Neural progenitor cell (in vitro differentiated cells): ENCODE measurements around the gene RRBP1. TPM values are rescaled to one million over a fixed set of nuclear protein-coding genes. Genes with fewer than 3 reads are reported as not detected.

Source experiments
- DNase-seq: peaks from one replicate; pipeline ENCODE4 v3.0.0-alpha.2; 2016; ENCODE audit warnings: low spot score
- H2AFZ ChIP-seq: fragments of 200-600 bp; sonication (generic); replicated peaks from 2 replicates; pipeline ENCODE4 v1.6.1; 2016; ENCODE audit warnings: antibody characterized with exemption
- H3F3A ChIP-seq: fragments of 200-600 bp; sonication (generic); 2 replicates; pipeline ENCODE4 v1.6.1; 2016; ENCODE audit warnings: antibody characterized with exemption, low read depth
- H3K27ac ChIP-seq: fragments of 200-600 bp; sonication (generic); 2 replicates; pipeline ENCODE4 v1.5.1; 2016; ENCODE audit warnings: mild to moderate bottlenecking
- H3K27me3 ChIP-seq: fragments of 200-600 bp; sonication (generic); 2 replicates; pipeline ENCODE4 v1.6.1; 2016; ENCODE audit warnings: mild to moderate bottlenecking, moderate library complexity
- H3K36me3 ChIP-seq: fragments of 200-600 bp; sonication (generic); 2 replicates; pipeline ENCODE4 v1.5.1; 2016
- H3K4me1 ChIP-seq: fragments of 200-600 bp; sonication (generic); 2 replicates; pipeline ENCODE4 v1.6.1; 2016; ENCODE audit warnings: mixed run types
- H3K4me2 ChIP-seq: fragments of 200-600 bp; sonication (generic); 2 replicates; pipeline ENCODE4 v1.6.1; 2016
- H3K4me3 ChIP-seq: fragments of 200-600 bp; sonication (generic); 2 replicates; pipeline ENCODE4 v1.5.1; 2016
- H3K79me2 ChIP-seq: fragments of 200-600 bp; sonication (generic); 2 replicates; pipeline ENCODE4 v1.6.1; 2016; ENCODE audit warnings: low read depth
- H3K9ac ChIP-seq: fragments of 200-600 bp; sonication (generic); 2 replicates; pipeline ENCODE4 v1.6.1; 2016
- H3K9me3 ChIP-seq: fragments of 200-600 bp; sonication (generic); 2 replicates; pipeline ENCODE4 v1.5.1; 2016; ENCODE audit warnings: low read depth
- H4K20me1 ChIP-seq: fragments of 200-600 bp; sonication (generic); 2 replicates; pipeline ENCODE4 v1.6.1; 2016; ENCODE audit warnings: low read depth
- H3K27ac Mint-ChIP-seq: 3 replicates; pipeline ENCODE4 v1.8.0; 2021; ENCODE audit warnings: mixed read lengths
- H3K27me3 Mint-ChIP-seq: 2 replicates; pipeline ENCODE4 v1.8.0; 2022; ENCODE audit warnings: low read depth, mild to moderate bottlenecking, inconsistent platforms, moderate library complexity, mixed read lengths; ENCODE audit not compliant: insufficient read depth
- H3K36me3 Mint-ChIP-seq: 3 replicates; pipeline ENCODE4 v1.8.0; 2021; ENCODE audit warnings: mixed read lengths
- H3K4me1 Mint-ChIP-seq: 3 replicates; pipeline ENCODE4 v1.8.0; 2021; ENCODE audit warnings: mixed read lengths
- H3K4me3 Mint-ChIP-seq: 3 replicates; pipeline ENCODE4 v1.8.0; 2021; ENCODE audit warnings: mild to moderate bottlenecking, moderate library complexity, mixed read lengths
- H3K9me3 Mint-ChIP-seq: 3 replicates; pipeline ENCODE4 v1.8.0; 2020; ENCODE audit warnings: mixed read lengths
- CTCF ChIP-seq: fragments of 200-600 bp; sonication (generic); IDR thresholded peaks from 2 replicates; pipeline ENCODE4 v1.5.1; 2017; ENCODE audit warnings: antibody characterized with exemption, mild to moderate bottlenecking
- EZH2 ChIP-seq: fragments of 200-600 bp; sonication (generic); IDR thresholded peaks from 2 replicates; pipeline ENCODE4 v1.6.1; 2017; ENCODE audit warnings: antibody characterized with exemption, mild to moderate bottlenecking, moderate library complexity
- EZH2phosphoT487 ChIP-seq: fragments of 200-600 bp; sonication (generic); IDR thresholded peaks from 2 replicates; pipeline ENCODE4 v1.6.1; 2017; ENCODE audit warnings: antibody characterized with exemption
- total RNA-seq: library from RNA; depleted of rRNA; stranded (reverse); fragments of >200 nt; gene quantifications from 2 replicates; pipeline ENCODE4 v1.2.3, GENCODE V29; 2015; ENCODE audit warnings: low replicate concordance

RRBP1 gene
- total RNA-seq, 1 donor from 2014 or later = 18.2 TPM

DNA sequence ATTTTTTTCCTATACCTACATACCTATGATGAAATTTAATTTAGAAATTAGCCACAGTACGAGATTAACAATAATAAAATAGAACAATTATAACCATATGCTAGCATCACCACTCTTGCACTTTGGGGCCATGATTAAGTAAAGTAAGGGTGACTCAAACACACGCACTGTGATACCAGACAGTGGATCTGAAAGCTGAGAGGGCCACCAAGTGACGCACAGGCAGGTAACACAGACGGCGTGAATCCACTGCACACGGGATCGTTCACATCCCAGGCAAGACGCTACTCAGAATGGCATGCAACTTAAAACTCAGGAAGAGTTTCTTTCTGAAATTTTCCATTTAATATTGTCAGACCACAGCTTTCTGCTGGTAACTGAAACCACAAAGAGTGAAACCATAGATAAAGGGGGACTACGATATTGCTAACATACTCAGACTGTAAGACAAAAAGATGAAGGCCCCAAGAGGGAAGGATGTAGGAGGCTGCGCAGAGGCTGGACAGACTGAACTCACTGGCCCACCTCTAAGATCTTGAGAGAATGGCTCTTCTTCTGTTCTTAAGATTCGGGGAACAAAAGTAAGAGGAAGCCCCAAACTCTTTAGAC is 17.9 kb downstream of the RRBP1 start:
- H3K27me3 ChIP-seq = no peaks in the 10 kb centered on the region
- Mint-ChIP-seq H3K27ac (peak overlapping the region; percentile 64), H3K27me3 (peaks cover 2% of the 10 kb centered on the region), H3K4me1 (peaks cover 30% of the 10 kb centered on the region), H3K9me3 (peaks cover 6% of the 10 kb centered on the region), H3K36me3 (peaks cover 25% of the 10 kb centered on the region), H3K4me3 (peak overlapping the region; percentile 64)
- peaks cover 19% of the 10 kb centered on the region for H3K4me1 ChIP-seq
- TF ChIP-seq EZH2phosphoT487 = no peak
- no peak for TF ChIP-seq CTCF
- no peak for TF ChIP-seq EZH2
- no peak for DNase-seq
- H2AFZ ChIP-seq = no peak overlapping the region
- H4K20me1 ChIP-seq = peaks cover 31% of the 10 kb centered on the region
- peak overlapping the region; percentile 33 for H3K4me2 ChIP-seq
- H3K9me3 ChIP-seq = no peaks in the 10 kb centered on the region
- H3K4me3 ChIP-seq = no peak overlapping the region
- peaks cover 36% of the 10 kb centered on the region for H3K79me2 ChIP-seq
- no peak overlapping the region for H3K9ac ChIP-seq
- H3F3A ChIP-seq = no peaks in the 10 kb centered on the region
- no peaks in the 10 kb centered on the region for H3K36me3 ChIP-seq
- no peak overlapping the region for H3K27ac ChIP-seq

GRCh38 chr20:17663486-17663885 is 18.6 kb downstream of the RRBP1 start:
- no peaks in the 10 kb centered on the region for H3K27me3 ChIP-seq
- H4K20me1 ChIP-seq = peaks cover 31% of the 10 kb centered on the region
- H2AFZ ChIP-seq = no peak overlapping the region
- Mint-ChIP-seq H3K27me3 (peaks cover 3% of the 10 kb centered on the region), H3K36me3 (peaks cover 27% of the 10 kb centered on the region), H3K27ac (peak overlapping the region; percentile 64), H3K9me3 (peaks cover 10% of the 10 kb centered on the region), H3K4me3 (peak overlapping the region; percentile 64), H3K4me1 (peaks cover 30% of the 10 kb centered on the region)
- H3K79me2 ChIP-seq = peaks cover 36% of the 10 kb centered on the region
- no peak overlapping the region for H3K27ac ChIP-seq
- no peaks in the 10 kb centered on the region for H3K9me3 ChIP-seq
- H3K4me1 ChIP-seq = peaks cover 19% of the 10 kb centered on the region
- H3K36me3 ChIP-seq = no peaks in the 10 kb centered on the region
- H3F3A ChIP-seq = no peaks in the 10 kb centered on the region
- no peak for TF ChIP-seq CTCF
- no peak overlapping the region for H3K4me3 ChIP-seq
- peak overlapping the region; percentile 33 for H3K4me2 ChIP-seq
- H3K9ac ChIP-seq = no peak overlapping the region
- peak; percentile 70 for DNase-seq

DNA sequence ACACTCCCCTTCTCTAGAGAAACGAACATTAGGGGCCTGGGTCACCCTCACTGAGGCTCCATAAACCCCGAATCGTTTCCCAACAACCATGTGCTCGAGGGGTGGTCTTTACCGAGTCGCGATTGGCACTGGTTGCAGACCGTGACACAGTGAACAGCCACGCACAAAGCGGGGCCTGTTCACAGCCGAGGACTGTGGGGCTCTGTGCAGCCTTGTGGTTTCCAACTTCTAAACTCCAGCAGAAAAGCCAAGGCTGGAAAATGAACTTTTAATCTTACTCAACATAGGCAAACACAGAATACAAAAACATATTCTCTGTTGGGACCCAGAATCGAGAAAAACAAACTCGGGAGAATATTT is 19.0 kb downstream of the RRBP1 start:
- Mint-ChIP-seq H3K36me3 (peaks cover 31% of the 10 kb centered on the region), H3K27ac (no peak overlapping the region), H3K4me3 (no peak overlapping the region), H3K9me3 (peaks cover 10% of the 10 kb centered on the region), H3K27me3 (peaks cover 4% of the 10 kb centered on the region), H3K4me1 (peaks cover 30% of the 10 kb centered on the region)
- Histone ChIP-seq H3K4me2 (peak overlapping the region; percentile 33), H3K27me3 (no peaks in the 10 kb centered on the region), H2AFZ (no peak overlapping the region), H3K4me1 (peaks cover 19% of the 10 kb centered on the region), H3K9me3 (no peaks in the 10 kb centered on the region), H3K9ac (no peak overlapping the region), H3K36me3 (no peaks in the 10 kb centered on the region), H3K27ac (no peak overlapping the region), H4K20me1 (peaks cover 27% of the 10 kb centered on the region), H3F3A (no peaks in the 10 kb centered on the region), H3K79me2 (peaks cover 36% of the 10 kb centered on the region), H3K4me3 (no peak overlapping the region)
- DNase-seq = no peak
- TF ChIP-seq EZH2 (no peak), EZH2phosphoT487 (no peak), CTCF (no peak)
